Measurements from ENCODE around the gene KIAA1958.
A peak's percentile ranks its signal among the peaks of the same experiment; 100 is the strongest.
"Not testable (repeated sequence)": the region's sequence is repeated elsewhere in the genome, so short reads cannot be mapped to it uniquely, and the experiment has no call there.

Gene KIAA1958

GRCh38 chr9:112669326-112669725 is 182.7 kb downstream of the KIAA1958 start:
- DNase-seq, result no peak

GRCh38 chr9:112670991-112671625 is 184.5 kb downstream of the KIAA1958 start:
- DNase-seq, result no peak

- DNase-seq, result not testable (repeated sequence)
These were observed 186.6 kb downstream of the KIAA1958 start for GRCh38 chr9:112673221-112673620.

- no peak for DNase-seq
These were observed 190.4 kb downstream of the KIAA1958 start for GRCh38 chr9:112677040-112677439.

GRCh38 chr9:112680731-112681402 is 194.2 kb downstream of the KIAA1958 start:
- DNase-seq, result no peak

DNA sequence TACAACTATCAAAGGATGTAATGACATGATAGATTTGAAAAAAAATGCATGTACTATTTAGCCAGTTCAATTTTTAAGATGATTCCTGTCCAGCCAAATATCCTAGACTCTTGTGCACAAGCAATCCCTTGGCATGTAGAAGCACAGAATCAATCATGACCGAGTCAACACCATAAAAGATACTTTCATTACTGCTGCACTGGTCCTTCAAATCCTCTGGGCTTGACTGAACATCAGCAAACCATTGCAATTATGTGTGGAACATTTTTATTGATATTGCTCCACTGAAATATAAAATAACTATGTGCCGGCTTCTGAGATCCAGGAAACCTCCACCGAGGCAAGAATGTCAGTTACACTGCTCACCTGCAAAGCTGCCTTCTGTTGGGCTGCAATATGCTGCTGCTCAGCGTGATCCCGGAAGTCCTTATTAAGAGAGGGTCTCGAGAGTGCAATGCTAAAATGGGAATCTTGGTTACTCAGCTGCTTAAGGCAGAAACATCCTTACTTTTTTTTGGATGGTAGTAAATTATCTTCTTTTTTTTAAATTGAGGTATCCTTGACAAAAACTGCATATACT is 202.6 kb downstream of the KIAA1958 start:
- no peak for DNase-seq

- no peak for DNase-seq
These were observed 208.3 kb downstream of the KIAA1958 start for GRCh38 chr9:112694706-112695555.

DNA sequence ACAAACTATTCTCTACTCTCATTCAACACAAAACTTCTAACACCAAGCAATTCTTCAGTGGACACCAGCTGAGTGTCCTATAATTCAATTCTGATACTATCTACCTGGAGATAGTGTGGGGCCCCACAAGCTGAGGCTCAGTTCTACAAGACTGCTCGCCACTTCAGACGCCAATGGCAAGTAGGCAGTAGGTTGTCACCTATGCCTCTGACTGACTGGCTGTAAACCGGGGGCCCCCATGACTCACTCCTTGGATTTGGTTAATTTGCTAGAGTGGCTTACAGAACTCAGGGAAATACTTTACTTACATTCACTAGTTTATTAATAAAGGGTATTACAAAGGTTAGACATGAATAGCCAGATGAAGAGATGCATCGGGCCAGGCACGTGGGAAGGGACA is 209.8 kb downstream of the KIAA1958 start:
- no peak for DNase-seq

- DNase-seq, result peak in 2 of 5 experiments; percentile 27 to 57
These were observed 212.6 kb downstream of the KIAA1958 start for GRCh38 chr9:112699230-112699629.

DNA sequence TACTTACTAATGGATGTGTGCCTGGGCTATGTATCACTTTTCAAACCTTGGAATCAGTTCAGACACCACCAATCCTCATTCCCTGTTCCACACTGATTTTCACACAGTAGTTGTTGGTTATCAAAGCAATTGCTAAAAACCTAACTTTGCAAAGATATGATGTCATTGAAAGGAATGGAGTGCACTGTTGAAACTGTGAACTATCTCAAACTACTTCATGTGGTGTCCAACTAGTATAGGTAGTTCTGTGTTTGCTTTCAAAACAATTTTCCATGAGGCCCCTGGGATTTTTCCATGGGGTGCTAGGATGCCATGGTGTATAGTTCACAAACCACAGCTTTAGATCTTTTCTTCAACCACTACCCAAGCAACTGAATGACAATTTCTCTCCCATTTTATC is 213.5 kb downstream of the KIAA1958 start:
- no peak for DNase-seq

DNA sequence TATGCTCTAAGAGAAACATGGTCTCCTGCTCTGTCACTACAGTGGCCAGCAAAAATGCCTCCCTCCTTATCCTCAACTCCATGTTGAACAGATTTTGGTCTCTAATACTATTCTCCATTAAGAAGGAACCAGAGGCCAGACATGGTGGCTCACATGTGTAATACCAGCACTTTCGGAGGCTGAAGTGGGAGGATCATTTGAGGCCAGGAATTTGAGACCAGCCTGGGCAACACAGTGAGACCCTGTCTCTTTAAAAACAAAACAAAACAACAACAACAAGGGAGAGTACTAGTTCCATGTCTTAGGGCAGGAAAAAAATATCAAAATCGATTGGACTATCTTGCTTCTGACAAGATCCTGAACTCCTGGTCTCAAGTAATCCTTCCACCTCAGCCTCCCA is 216.7 kb downstream of the KIAA1958 start:
- DNase-seq, result no peak

DNA sequence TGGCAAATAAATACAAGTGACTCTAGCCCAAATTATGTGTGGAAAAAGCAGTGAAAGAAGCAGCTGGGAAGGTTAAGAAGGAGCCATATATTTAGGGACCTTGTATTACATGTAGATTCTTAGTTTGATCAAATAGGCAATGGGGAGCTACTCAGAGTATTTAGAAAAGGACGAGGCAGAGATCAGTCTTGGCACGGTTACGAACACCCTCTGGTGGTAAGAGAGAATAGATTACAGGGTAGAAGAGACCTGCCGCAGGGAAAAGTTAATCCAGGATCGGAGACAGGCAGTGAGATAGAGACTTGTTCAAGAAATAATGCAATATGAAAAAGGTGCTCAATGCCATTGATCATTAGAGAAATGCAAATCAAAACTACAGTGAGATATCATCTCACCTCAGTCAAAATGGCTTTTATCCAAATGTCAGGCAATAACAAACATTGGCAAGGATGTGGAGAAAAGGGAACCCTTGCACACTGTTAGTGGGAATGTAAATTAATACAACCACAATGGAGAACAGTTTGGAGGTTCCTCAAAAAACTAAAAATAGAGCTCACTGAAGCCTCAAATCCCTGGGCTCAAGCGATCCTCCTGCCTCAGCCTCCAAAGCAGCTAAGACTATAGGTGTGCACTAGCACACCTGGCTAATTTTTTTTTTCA is 219.3 kb downstream of the KIAA1958 start:
- DNase-seq, result no peak

- DNase-seq, result no peak
These were observed 224.5 kb downstream of the KIAA1958 start for GRCh38 chr9:112711050-112711689.

- DNase-seq, result no peak
These were observed 226.1 kb downstream of the KIAA1958 start for GRCh38 chr9:112712678-112713077.

- DNase-seq, result peak; percentile 96 to 99 (median 97)
These were observed 231.2 kb downstream of the KIAA1958 start, which contains the start of gene INIP for GRCh38 chr9:112717661-112718331. Gene INIP, minus strand, starts transcription at chr9:112718117. Its CDS starts 1,632 bp downstream, at chr9:112716485.
